ENCODE data around the gene ABCA6.
"Not testable (repeated sequence)": the region's sequence is repeated elsewhere in the genome, so short reads cannot be mapped to it uniquely, and the experiment has no call there.

Gene ABCA6

GRCh38 chr17:69096541-69096940 is 45.2 kb downstream of the ABCA6 start:
- Histone ChIP-seq H3K27me3 (ENCODE audit: control insufficient read depth, insufficient read depth, low read length) (no peaks in the 10 kb centered on the region), H3K4me1 (ENCODE audit: control insufficient read depth, insufficient read depth, low read length) (no peaks in the 10 kb centered on the region), H3K4me3 (ENCODE audit: low read depth, low read length) (no peak overlapping the region), H3K36me3 (ENCODE audit: control insufficient read depth, insufficient read depth, low read length) (no peaks in the 10 kb centered on the region), H3K9me3 (ENCODE audit: control insufficient read depth, insufficient read depth, low read length) (no peaks in the 10 kb centered on the region), H3K27ac (ENCODE audit: low read depth, low read length) (no peak overlapping the region), H3K9ac (ENCODE audit: low read depth, low read length) (no peak overlapping the region)

GRCh38 chr17:69093995-69094394 is 47.7 kb downstream of the ABCA6 start:
- Histone ChIP-seq H3K4me1 (ENCODE audit: control insufficient read depth, insufficient read depth, low read length) (no peaks in the 10 kb centered on the region), H3K36me3 (ENCODE audit: control insufficient read depth, insufficient read depth, low read length) (no peaks in the 10 kb centered on the region), H3K27me3 (ENCODE audit: control insufficient read depth, insufficient read depth, low read length) (no peaks in the 10 kb centered on the region), H3K9me3 (ENCODE audit: control insufficient read depth, insufficient read depth, low read length) (no peaks in the 10 kb centered on the region), H3K9ac (ENCODE audit: low read depth, low read length) (no peak overlapping the region), H3K27ac (ENCODE audit: low read depth, low read length) (no peak overlapping the region), H3K4me3 (ENCODE audit: low read depth, low read length) (no peak overlapping the region)

- Histone ChIP-seq H3K27me3 (ENCODE audit: control insufficient read depth, insufficient read depth, low read length) (no peaks in the 10 kb centered on the region), H3K4me1 (ENCODE audit: control insufficient read depth, insufficient read depth, low read length) (no peaks in the 10 kb centered on the region), H3K27ac (ENCODE audit: low read depth, low read length) (no peak overlapping the region), H3K36me3 (ENCODE audit: control insufficient read depth, insufficient read depth, low read length) (no peaks in the 10 kb centered on the region), H3K9me3 (ENCODE audit: control insufficient read depth, insufficient read depth, low read length) (no peaks in the 10 kb centered on the region), H3K9ac (ENCODE audit: low read depth, low read length) (no peak overlapping the region), H3K4me3 (ENCODE audit: low read depth, low read length) (no peak overlapping the region)
Measured at GRCh38 chr17:69093279-69093789, 48.4 kb downstream of the ABCA6 start.

GRCh38 chr17:69090365-69090764 is 51.3 kb downstream of the ABCA6 start:
- Histone ChIP-seq H3K9ac (ENCODE audit: low read depth, low read length) (no peak overlapping the region), H3K27ac (ENCODE audit: low read depth, low read length) (no peak overlapping the region), H3K4me1 (ENCODE audit: control insufficient read depth, insufficient read depth, low read length) (no peaks in the 10 kb centered on the region), H3K27me3 (ENCODE audit: control insufficient read depth, insufficient read depth, low read length) (no peaks in the 10 kb centered on the region), H3K4me3 (ENCODE audit: low read depth, low read length) (no peak overlapping the region), H3K9me3 (ENCODE audit: control insufficient read depth, insufficient read depth, low read length) (no peaks in the 10 kb centered on the region), H3K36me3 (ENCODE audit: control insufficient read depth, insufficient read depth, low read length) (no peaks in the 10 kb centered on the region)

GRCh38 chr17:69088643-69089200 is 53.0 kb downstream of the ABCA6 start:
- Histone ChIP-seq H3K36me3 (ENCODE audit: control insufficient read depth, insufficient read depth, low read length) (no peaks in the 10 kb centered on the region), H3K27ac (ENCODE audit: low read depth, low read length) (no peak overlapping the region), H3K4me3 (ENCODE audit: low read depth, low read length) (no peak overlapping the region), H3K27me3 (ENCODE audit: control insufficient read depth, insufficient read depth, low read length) (no peaks in the 10 kb centered on the region), H3K9me3 (ENCODE audit: control insufficient read depth, insufficient read depth, low read length) (no peaks in the 10 kb centered on the region), H3K9ac (ENCODE audit: low read depth, low read length) (no peak overlapping the region), H3K4me1 (ENCODE audit: control insufficient read depth, insufficient read depth, low read length) (no peaks in the 10 kb centered on the region)

GRCh38 chr17:69086641-69087040 is 55.1 kb downstream of the ABCA6 start:
- peaks cover 7% of the 10 kb centered on the region; the same call in 1 of the 2 replicates for H3K9me3 ChIP-seq (ENCODE audit: control insufficient read depth, insufficient read depth, low read length)
- H3K9ac ChIP-seq (ENCODE audit: low read depth, low read length), result no peak overlapping the region
- no peaks in the 10 kb centered on the region for H3K4me1 ChIP-seq (ENCODE audit: control insufficient read depth, insufficient read depth, low read length)
- no peaks in the 10 kb centered on the region for H3K36me3 ChIP-seq (ENCODE audit: control insufficient read depth, insufficient read depth, low read length)
- H3K27ac ChIP-seq (ENCODE audit: low read depth, low read length), result no peak overlapping the region
- H3K4me3 ChIP-seq (ENCODE audit: low read depth, low read length), result no peak overlapping the region
- H3K27me3 ChIP-seq (ENCODE audit: control insufficient read depth, insufficient read depth, low read length), result no peaks in the 10 kb centered on the region

GRCh38 chr17:69084911-69085310 is 56.8 kb downstream of the ABCA6 start:
- Histone ChIP-seq H3K9ac (ENCODE audit: low read depth, low read length) (no peak overlapping the region), H3K9me3 (ENCODE audit: control insufficient read depth, insufficient read depth, low read length) (peaks cover 7% of the 10 kb centered on the region; the same call in 1 of the 2 replicates), H3K27me3 (ENCODE audit: control insufficient read depth, insufficient read depth, low read length) (no peaks in the 10 kb centered on the region), H3K4me1 (ENCODE audit: control insufficient read depth, insufficient read depth, low read length) (no peaks in the 10 kb centered on the region), H3K4me3 (ENCODE audit: low read depth, low read length) (no peak overlapping the region), H3K36me3 (ENCODE audit: control insufficient read depth, insufficient read depth, low read length) (no peaks in the 10 kb centered on the region), H3K27ac (ENCODE audit: low read depth, low read length) (no peak overlapping the region)

GRCh38 chr17:69082696-69083095 is 59.0 kb downstream of the ABCA6 start:
- no peak overlapping the region for H3K9ac ChIP-seq (ENCODE audit: low read depth, low read length)
- H3K27ac ChIP-seq (ENCODE audit: low read depth, low read length), result no peak overlapping the region
- H3K4me3 ChIP-seq (ENCODE audit: low read depth, low read length), result no peak overlapping the region
- H3K4me1 ChIP-seq (ENCODE audit: control insufficient read depth, insufficient read depth, low read length), result no peaks in the 10 kb centered on the region
- no peaks in the 10 kb centered on the region for H3K36me3 ChIP-seq (ENCODE audit: control insufficient read depth, insufficient read depth, low read length)
- peaks cover 7% of the 10 kb centered on the region; the same call in 1 of the 2 replicates for H3K9me3 ChIP-seq (ENCODE audit: control insufficient read depth, insufficient read depth, low read length)
- no peaks in the 10 kb centered on the region for H3K27me3 ChIP-seq (ENCODE audit: control insufficient read depth, insufficient read depth, low read length)

- no peaks in the 10 kb centered on the region for H3K27me3 ChIP-seq (ENCODE audit: control insufficient read depth, insufficient read depth, low read length)
Measured at GRCh38 chr17:69078864-69079263, 62.8 kb downstream of the ABCA6 start.

GRCh38 chr17:69075823-69076222 is 65.9 kb downstream of the ABCA6 start:
- no peaks in the 10 kb centered on the region for H3K27me3 ChIP-seq (ENCODE audit: control insufficient read depth, insufficient read depth, low read length)

More at GRCh38 chr17:69078864-69079263, 62.8 kb downstream of the ABCA6 start:
- Histone ChIP-seq H3K9ac (ENCODE audit: low read depth, low read length) (no peak overlapping the region), H3K4me1 (ENCODE audit: control insufficient read depth, insufficient read depth, low read length) (no peaks in the 10 kb centered on the region), H3K27ac (ENCODE audit: low read depth, low read length) (no peak overlapping the region), H3K36me3 (ENCODE audit: control insufficient read depth, insufficient read depth, low read length) (no peaks in the 10 kb centered on the region), H3K9me3 (ENCODE audit: control insufficient read depth, insufficient read depth, low read length) (peaks cover 7% of the 10 kb centered on the region; the same call in 1 of the 2 replicates), H3K4me3 (ENCODE audit: low read depth, low read length) (no peak overlapping the region)

GRCh38 chr17:69073392-69073791 is 68.3 kb downstream of the ABCA6 start:
- not testable (repeated sequence) for H3K9ac ChIP-seq (ENCODE audit: low read depth, low read length); H3K27me3 ChIP-seq (ENCODE audit: control insufficient read depth, insufficient read depth, low read length); H3K27ac ChIP-seq (ENCODE audit: low read depth, low read length); H3K36me3 ChIP-seq (ENCODE audit: control insufficient read depth, insufficient read depth, low read length); H3K9me3 ChIP-seq (ENCODE audit: control insufficient read depth, insufficient read depth, low read length); H3K4me3 ChIP-seq (ENCODE audit: low read depth, low read length); H3K4me1 ChIP-seq (ENCODE audit: control insufficient read depth, insufficient read depth, low read length)

More at GRCh38 chr17:69075823-69076222, 65.9 kb downstream of the ABCA6 start:
- Histone ChIP-seq H3K9me3 (ENCODE audit: control insufficient read depth, insufficient read depth, low read length) (no peaks in the 10 kb centered on the region), H3K9ac (ENCODE audit: low read depth, low read length) (no peak overlapping the region), H3K4me1 (ENCODE audit: control insufficient read depth, insufficient read depth, low read length) (no peaks in the 10 kb centered on the region), H3K4me3 (ENCODE audit: low read depth, low read length) (no peak overlapping the region), H3K36me3 (ENCODE audit: control insufficient read depth, insufficient read depth, low read length) (no peaks in the 10 kb centered on the region), H3K27ac (ENCODE audit: low read depth, low read length) (no peak overlapping the region)
